Measurements from ENCODE around the gene MAPK10. TPM values are rescaled to one million over a fixed set of nuclear protein-coding genes. Genes with fewer than 3 reads are reported as not detected.

MAPK10 gene
- total RNA-seq, 2 experiments from 2014 or later = 0.28 to 0.36 TPM

- POLR2A ChIA-PET = no interaction called here
- no peak for ATAC-seq (ENCODE audit: poor library complexity)
- no peak for DNase-seq
Observed at GRCh38 chr4:86400216-86400615, 40.4 kb upstream of the MAPK10 start.

GRCh38 chr4:86398187-86398586 is 38.3 kb upstream of the MAPK10 start:
- Histone ChIP-seq H3K27me3 (ENCODE audit: control insufficient read depth in 1 of 2, insufficient read depth in 2 of 2, low read length in 2 of 2) (no peaks in the 10 kb centered on the region), H3K27ac (ENCODE audit: low read depth in 1 of 2, low read length in 2 of 2) (no peak overlapping the region), H3K36me3 (ENCODE audit: insufficient read depth, low read length) (no peaks in the 10 kb centered on the region), H3K4me3 (ENCODE audit: low read length) (no peak overlapping the region), H3K4me1 (ENCODE audit: insufficient read depth, low read length) (no peaks in the 10 kb centered on the region), H3K9me3 (ENCODE audit: control insufficient read depth in 1 of 2, insufficient read depth in 1 of 2, low read length in 2 of 2) (no peaks in the 10 kb centered on the region)
- Mint-ChIP-seq H3K4me1 (ENCODE audit: low read depth) (no peaks in the 10 kb centered on the region), H3K27ac (no peak overlapping the region), H3K27me3 (no peaks in the 10 kb centered on the region), H3K9me3 (no peaks in the 10 kb centered on the region), H3K4me3 (no peak overlapping the region), H3K36me3 (ENCODE audit: low read depth) (no peaks in the 10 kb centered on the region)
- intact Hi-C loops (cut with DNase I, micrococcal nuclease) = no loop called here
- CTCF ChIA-PET = no interaction called here
- DNase-seq = no peak
- no peak for TF ChIP-seq CTCF (IDR thresholded peaks at IDR 0.05)
- ATAC-seq (ENCODE audit: poor library complexity) = no peak
- POLR2A ChIA-PET = no interaction called here

More at GRCh38 chr4:86400216-86400615, 40.4 kb upstream of the MAPK10 start:
- intact Hi-C loops (cut with DNase I, micrococcal nuclease) = no loop called here
- no peaks in the 10 kb centered on the region for H3K36me3 ChIP-seq (ENCODE audit: insufficient read depth, low read length)
- no peaks in the 10 kb centered on the region for H3K36me3 Mint-ChIP-seq (ENCODE audit: low read depth)
- H3K27me3 ChIP-seq (ENCODE audit: control insufficient read depth in 1 of 2, insufficient read depth in 2 of 2, low read length in 2 of 2) = no peaks in the 10 kb centered on the region
- no peaks in the 10 kb centered on the region for H3K4me1 ChIP-seq (ENCODE audit: insufficient read depth, low read length)
- no peaks in the 10 kb centered on the region for H3K27me3 Mint-ChIP-seq
- H3K4me3 Mint-ChIP-seq = no peak overlapping the region
- CTCF ChIA-PET = no interaction called here
- no peak overlapping the region for H3K27ac Mint-ChIP-seq
- no peak overlapping the region for H3K4me3 ChIP-seq (ENCODE audit: low read length)
- H3K9me3 ChIP-seq (ENCODE audit: control insufficient read depth in 1 of 2, insufficient read depth in 1 of 2, low read length in 2 of 2) = no peaks in the 10 kb centered on the region
- no peaks in the 10 kb centered on the region for H3K9me3 Mint-ChIP-seq
- H3K27ac ChIP-seq (ENCODE audit: low read depth in 1 of 2, low read length in 2 of 2) = no peak overlapping the region
- no peak for TF ChIP-seq CTCF (IDR thresholded peaks at IDR 0.05)
- no peaks in the 10 kb centered on the region for H3K4me1 Mint-ChIP-seq (ENCODE audit: low read depth)

GRCh38 chr4:86393749-86394148 is 33.9 kb upstream of the MAPK10 start:
- intact Hi-C loops (cut with DNase I, micrococcal nuclease) = no loop called here
- ChIA-PET POLR2A (no interaction called here), CTCF (interaction anchor here (1.4 kb wide), 1 partner anchor 10 kb away, joined by 3 read pairs; no protein-coding TSS in a partner anchor)
- peaks cover 5% of the 10 kb centered on the region for H3K27me3 Mint-ChIP-seq
- no peaks in the 10 kb centered on the region for H3K36me3 ChIP-seq (ENCODE audit: insufficient read depth, low read length)
- H3K27ac ChIP-seq (ENCODE audit: low read depth in 1 of 2, low read length in 2 of 2) = no peak overlapping the region
- H3K9me3 ChIP-seq (ENCODE audit: control insufficient read depth in 1 of 2, insufficient read depth in 1 of 2, low read length in 2 of 2) = no peaks in the 10 kb centered on the region
- H3K27me3 ChIP-seq (ENCODE audit: control insufficient read depth in 1 of 2, insufficient read depth in 2 of 2, low read length in 2 of 2) = no peaks in the 10 kb centered on the region
- no peak overlapping the region for H3K4me3 ChIP-seq (ENCODE audit: low read length)
- no peak overlapping the region for H3K4me3 Mint-ChIP-seq
- no peaks in the 10 kb centered on the region for H3K36me3 Mint-ChIP-seq (ENCODE audit: low read depth)
- H3K4me1 Mint-ChIP-seq (ENCODE audit: low read depth) = no peaks in the 10 kb centered on the region
- H3K9me3 Mint-ChIP-seq = no peaks in the 10 kb centered on the region
- no peak overlapping the region for H3K27ac Mint-ChIP-seq
- DNase-seq = no peak
- no peak for ATAC-seq (ENCODE audit: poor library complexity)
- H3K4me1 ChIP-seq (ENCODE audit: insufficient read depth, low read length) = no peaks in the 10 kb centered on the region
- TF ChIP-seq CTCF (IDR thresholded peaks at IDR 0.05) = no peak
